ENCODE data around the gene RPA4.

DNA sequence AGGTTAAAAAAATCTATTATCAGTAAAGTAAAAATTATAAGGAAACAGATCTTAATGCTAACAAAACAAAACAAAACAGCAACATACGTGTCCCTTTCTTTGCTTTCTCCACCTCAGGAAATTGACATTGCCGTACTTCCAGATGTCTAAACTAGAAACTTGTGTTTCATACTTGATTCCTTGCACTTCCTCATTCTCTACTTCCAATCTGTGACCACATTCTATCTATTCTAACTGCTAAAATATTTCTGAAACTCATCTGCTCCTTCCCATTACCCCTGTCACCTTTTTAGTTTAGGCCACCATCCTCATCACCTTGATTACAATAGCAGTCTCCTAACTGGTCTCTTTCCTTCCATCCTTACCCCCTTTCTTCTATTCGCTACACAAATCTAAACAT, 22.5 kb upstream of the RPA4 start:
- TF ChIP-seq EZH2 (IDR thresholded peaks at IDR 0.05; ENCODE audit: low read depth, unreplicated experiment) (no peak), POLR2AphosphoS5 (IDR thresholded peaks at IDR 0.05; ENCODE audit: low read depth) (no peak), EZH2phosphoT487 (IDR thresholded peaks at IDR 0.05; ENCODE audit: unreplicated experiment) (no peak), CREB1 (CRISPR knock-in tag; IDR thresholded peaks at IDR 0.05; ENCODE audit: low read depth) (no peak), JUNB (IDR thresholded peaks at IDR 0.05; ENCODE audit: unreplicated experiment) (no peak), ZNF331 (CRISPR knock-in tag; IDR thresholded peaks at IDR 0.05; ENCODE audit: low read depth) (no peak)
- TF ChIP-seq, protein P1, sequence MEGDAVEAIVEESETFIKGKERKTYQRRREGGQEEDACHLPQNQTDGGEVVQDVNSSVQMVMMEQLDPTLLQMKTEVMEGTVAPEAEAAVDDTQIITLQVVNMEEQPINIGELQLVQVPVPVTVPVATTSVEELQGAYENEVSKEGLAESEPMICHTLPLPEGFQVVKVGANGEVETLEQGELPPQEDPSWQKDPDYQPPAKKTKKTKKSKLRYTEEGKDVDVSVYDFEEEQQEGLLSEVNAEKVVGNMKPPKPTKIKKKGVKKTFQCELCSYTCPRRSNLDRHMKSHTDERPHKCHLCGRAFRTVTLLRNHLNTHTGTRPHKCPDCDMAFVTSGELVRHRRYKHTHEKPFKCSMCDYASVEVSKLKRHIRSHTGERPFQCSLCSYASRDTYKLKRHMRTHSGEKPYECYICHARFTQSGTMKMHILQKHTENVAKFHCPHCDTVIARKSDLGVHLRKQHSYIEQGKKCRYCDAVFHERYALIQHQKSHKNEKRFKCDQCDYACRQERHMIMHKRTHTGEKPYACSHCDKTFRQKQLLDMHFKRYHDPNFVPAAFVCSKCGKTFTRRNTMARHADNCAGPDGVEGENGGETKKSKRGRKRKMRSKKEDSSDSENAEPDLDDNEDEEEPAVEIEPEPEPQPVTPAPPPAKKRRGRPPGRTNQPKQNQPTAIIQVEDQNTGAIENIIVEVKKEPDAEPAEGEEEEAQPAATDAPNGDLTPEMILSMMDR (conservative IDR thresholded peaks at IDR 0.05; ENCODE audit: low read depth in 2 of 2): no peak
- TF ChIP-seq, protein P2, sequence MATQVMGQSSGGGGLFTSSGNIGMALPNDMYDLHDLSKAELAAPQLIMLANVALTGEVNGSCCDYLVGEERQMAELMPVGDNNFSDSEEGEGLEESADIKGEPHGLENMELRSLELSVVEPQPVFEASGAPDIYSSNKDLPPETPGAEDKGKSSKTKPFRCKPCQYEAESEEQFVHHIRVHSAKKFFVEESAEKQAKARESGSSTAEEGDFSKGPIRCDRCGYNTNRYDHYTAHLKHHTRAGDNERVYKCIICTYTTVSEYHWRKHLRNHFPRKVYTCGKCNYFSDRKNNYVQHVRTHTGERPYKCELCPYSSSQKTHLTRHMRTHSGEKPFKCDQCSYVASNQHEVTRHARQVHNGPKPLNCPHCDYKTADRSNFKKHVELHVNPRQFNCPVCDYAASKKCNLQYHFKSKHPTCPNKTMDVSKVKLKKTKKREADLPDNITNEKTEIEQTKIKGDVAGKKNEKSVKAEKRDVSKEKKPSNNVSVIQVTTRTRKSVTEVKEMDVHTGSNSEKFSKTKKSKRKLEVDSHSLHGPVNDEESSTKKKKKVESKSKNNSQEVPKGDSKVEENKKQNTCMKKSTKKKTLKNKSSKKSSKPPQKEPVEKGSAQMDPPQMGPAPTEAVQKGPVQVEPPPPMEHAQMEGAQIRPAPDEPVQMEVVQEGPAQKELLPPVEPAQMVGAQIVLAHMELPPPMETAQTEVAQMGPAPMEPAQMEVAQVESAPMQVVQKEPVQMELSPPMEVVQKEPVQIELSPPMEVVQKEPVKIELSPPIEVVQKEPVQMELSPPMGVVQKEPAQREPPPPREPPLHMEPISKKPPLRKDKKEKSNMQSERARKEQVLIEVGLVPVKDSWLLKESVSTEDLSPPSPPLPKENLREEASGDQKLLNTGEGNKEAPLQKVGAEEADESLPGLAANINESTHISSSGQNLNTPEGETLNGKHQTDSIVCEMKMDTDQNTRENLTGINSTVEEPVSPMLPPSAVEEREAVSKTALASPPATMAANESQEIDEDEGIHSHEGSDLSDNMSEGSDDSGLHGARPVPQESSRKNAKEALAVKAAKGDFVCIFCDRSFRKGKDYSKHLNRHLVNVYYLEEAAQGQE (IDR thresholded peaks at IDR 0.05; ENCODE audit: unreplicated experiment): no peak
- TF ChIP-seq, protein P3, sequence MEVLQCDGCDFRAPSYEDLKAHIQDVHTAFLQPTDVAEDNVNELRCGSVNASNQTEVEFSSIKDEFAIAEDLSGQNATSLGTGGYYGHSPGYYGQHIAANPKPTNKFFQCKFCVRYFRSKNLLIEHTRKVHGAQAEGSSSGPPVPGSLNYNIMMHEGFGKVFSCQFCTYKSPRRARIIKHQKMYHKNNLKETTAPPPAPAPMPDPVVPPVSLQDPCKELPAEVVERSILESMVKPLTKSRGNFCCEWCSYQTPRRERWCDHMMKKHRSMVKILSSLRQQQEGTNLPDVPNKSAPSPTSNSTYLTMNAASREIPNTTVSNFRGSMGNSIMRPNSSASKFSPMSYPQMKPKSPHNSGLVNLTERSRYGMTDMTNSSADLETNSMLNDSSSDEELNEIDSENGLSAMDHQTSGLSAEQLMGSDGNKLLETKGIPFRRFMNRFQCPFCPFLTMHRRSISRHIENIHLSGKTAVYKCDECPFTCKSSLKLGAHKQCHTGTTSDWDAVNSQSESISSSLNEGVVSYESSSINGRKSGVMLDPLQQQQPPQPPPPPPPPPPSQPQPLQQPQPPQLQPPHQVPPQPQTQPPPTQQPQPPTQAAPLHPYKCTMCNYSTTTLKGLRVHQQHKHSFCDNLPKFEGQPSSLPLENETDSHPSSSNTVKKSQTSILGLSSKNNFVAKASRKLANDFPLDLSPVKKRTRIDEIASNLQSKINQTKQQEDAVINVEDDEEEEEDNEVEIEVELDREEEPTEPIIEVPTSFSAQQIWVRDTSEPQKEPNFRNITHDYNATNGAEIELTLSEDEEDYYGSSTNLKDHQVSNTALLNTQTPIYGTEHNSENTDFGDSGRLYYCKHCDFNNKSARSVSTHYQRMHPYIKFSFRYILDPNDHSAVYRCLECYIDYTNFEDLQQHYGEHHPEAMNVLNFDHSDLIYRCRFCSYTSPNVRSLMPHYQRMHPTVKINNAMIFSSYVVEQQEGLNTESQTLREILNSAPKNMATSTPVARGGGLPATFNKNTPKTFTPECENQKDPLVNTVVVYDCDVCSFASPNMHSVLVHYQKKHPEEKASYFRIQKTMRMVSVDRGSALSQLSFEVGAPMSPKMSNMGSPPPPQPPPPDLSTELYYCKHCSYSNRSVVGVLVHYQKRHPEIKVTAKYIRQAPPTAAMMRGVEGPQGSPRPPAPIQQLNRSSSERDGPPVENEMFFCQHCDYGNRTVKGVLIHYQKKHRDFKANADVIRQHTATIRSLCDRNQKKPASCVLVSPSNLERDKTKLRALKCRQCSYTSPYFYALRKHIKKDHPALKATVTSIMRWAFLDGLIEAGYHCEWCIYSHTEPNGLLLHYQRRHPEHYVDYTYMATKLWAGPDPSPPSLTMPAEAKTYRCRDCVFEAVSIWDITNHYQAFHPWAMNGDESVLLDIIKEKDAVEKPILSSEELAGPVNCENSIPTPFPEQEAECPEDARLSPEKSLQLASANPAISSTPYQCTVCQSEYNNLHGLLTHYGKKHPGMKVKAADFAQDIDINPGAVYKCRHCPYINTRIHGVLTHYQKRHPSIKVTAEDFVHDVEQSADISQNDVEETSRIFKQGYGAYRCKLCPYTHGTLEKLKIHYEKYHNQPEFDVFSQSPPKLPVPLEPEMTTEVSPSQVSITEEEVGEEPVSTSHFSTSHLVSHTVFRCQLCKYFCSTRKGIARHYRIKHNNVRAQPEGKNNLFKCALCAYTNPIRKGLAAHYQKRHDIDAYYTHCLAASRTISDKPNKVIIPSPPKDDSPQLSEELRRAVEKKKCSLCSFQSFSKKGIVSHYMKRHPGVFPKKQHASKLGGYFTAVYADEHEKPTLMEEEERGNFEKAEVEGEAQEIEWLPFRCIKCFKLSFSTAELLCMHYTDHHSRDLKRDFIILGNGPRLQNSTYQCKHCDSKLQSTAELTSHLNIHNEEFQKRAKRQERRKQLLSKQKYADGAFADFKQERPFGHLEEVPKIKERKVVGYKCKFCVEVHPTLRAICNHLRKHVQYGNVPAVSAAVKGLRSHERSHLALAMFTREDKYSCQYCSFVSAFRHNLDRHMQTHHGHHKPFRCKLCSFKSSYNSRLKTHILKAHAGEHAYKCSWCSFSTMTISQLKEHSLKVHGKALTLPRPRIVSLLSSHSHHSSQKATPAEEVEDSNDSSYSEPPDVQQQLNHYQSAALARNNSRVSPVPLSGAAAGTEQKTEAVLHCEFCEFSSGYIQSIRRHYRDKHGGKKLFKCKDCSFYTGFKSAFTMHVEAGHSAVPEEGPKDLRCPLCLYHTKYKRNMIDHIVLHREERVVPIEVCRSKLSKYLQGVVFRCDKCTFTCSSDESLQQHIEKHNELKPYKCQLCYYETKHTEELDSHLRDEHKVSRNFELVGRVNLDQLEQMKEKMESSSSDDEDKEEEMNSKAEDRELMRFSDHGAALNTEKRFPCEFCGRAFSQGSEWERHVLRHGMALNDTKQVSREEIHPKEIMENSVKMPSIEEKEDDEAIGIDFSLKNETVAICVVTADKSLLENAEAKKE (CRISPR knock-in tag; IDR thresholded peaks at IDR 0.05): no peak

All from GM23338 (cell line).